GM23338 (cell line): ENCODE measurements around the gene POLR2H. TPM values are rescaled to one million over a fixed set of nuclear protein-coding genes. Genes with fewer than 3 reads are reported as not detected.

Experiments used
- ATAC-seq: fragments of 200-7000 bp; cut with Tn5 transposase; 3 replicates; pipeline ENCODE4 v1.9.1; 2020
- DNase-seq: peaks from one replicate; pipeline ENCODE4 v3.0.0-alpha.2; 2015; ENCODE audit warnings: low spot score
- H2AFZ ChIP-seq: fragments of 200-600 bp; sonication (generic); 2 replicates; pipeline ENCODE4 v1.8.0; 2016; ENCODE audit warnings: antibody characterized with exemption, mild to moderate bottlenecking, moderate library complexity
- H3F3A ChIP-seq: fragments of 200-600 bp; sonication (generic); replicated peaks from 2 replicates; pipeline ENCODE4 v1.8.0; 2017; ENCODE audit warnings: antibody characterized with exemption, mixed run types, low read depth
- H3K27ac ChIP-seq: fragments of 200-600 bp; sonication (generic); 2 replicates; pipeline ENCODE4 v1.6.1; 2016; ENCODE audit warnings: low read depth
- H3K27me3 ChIP-seq: fragments of 200-600 bp; sonication (generic); 2 replicates; pipeline ENCODE4 v1.8.0; 2016; ENCODE audit warnings: mild to moderate bottlenecking, mixed run types, moderate library complexity; ENCODE audit not compliant: insufficient read depth
- H3K36me3 ChIP-seq: fragments of 200-600 bp; sonication (generic); 2 replicates; pipeline ENCODE4 v1.8.0; 2016; ENCODE audit warnings: mild to moderate bottlenecking; ENCODE audit not compliant: insufficient read depth
- H3K4me1 ChIP-seq: fragments of 200-600 bp; sonication (generic); 2 replicates; pipeline ENCODE4 v1.8.0; 2016; ENCODE audit warnings: mild to moderate bottlenecking, moderate library complexity; ENCODE audit not compliant: insufficient read depth
- H3K4me2 ChIP-seq: fragments of 200-600 bp; sonication (generic); 2 replicates; pipeline ENCODE4 v1.7.1; 2017; ENCODE audit warnings: mixed run types
- H3K4me3 ChIP-seq: fragments of 200-600 bp; sonication (generic); 2 replicates; pipeline ENCODE4 v1.6.1; 2016; ENCODE audit warnings: mixed run types
- H3K79me2 ChIP-seq: fragments of 200-600 bp; sonication (generic); replicated peaks from 2 replicates; pipeline ENCODE4 v1.8.0; 2017; ENCODE audit warnings: mild to moderate bottlenecking; ENCODE audit not compliant: insufficient read depth
- H3K9me2 ChIP-seq: fragments of 200-600 bp; sonication (generic); 2 replicates; pipeline ENCODE4 v1.8.0; 2017; ENCODE audit not compliant: insufficient read depth
- H4K20me1 ChIP-seq: fragments of 200-600 bp; sonication (generic); replicated peaks from 2 replicates; pipeline ENCODE4 v1.8.0; 2017; ENCODE audit warnings: mild to moderate bottlenecking; ENCODE audit not compliant: insufficient read depth
- H3K27ac Mint-ChIP-seq: 2 replicates; pipeline ENCODE4 v1.8.0; 2020; ENCODE audit warnings: inconsistent platforms, mild to moderate bottlenecking, moderate library complexity, mixed read lengths
- H3K27me3 Mint-ChIP-seq: 3 replicates; pipeline ENCODE4 v1.8.0; 2022; ENCODE audit warnings: low read depth, mild to moderate bottlenecking, moderate library complexity, mixed read lengths, inconsistent platforms; ENCODE audit not compliant: insufficient read depth, poor library complexity
- H3K36me3 Mint-ChIP-seq: 3 replicates; pipeline ENCODE4 v1.8.0; 2021; ENCODE audit warnings: low read depth, mild to moderate bottlenecking, inconsistent platforms, moderate library complexity, mixed read lengths
- H3K4me1 Mint-ChIP-seq: 3 replicates; pipeline ENCODE4 v1.8.0; 2020; ENCODE audit warnings: mild to moderate bottlenecking, inconsistent platforms, mixed read lengths
- H3K4me3 Mint-ChIP-seq: 3 replicates; pipeline ENCODE4 v1.8.0; 2021; ENCODE audit warnings: moderate library complexity, mild to moderate bottlenecking, inconsistent platforms, mixed read lengths
- H3K9me3 Mint-ChIP-seq: 3 replicates; pipeline ENCODE4 v1.8.0; 2020; ENCODE audit warnings: moderate library complexity, mild to moderate bottlenecking, inconsistent platforms, mixed read lengths
- JUNB ChIP-seq: IDR thresholded peaks from one replicate; pipeline ENCODE4 v1.6.1; 2016; ENCODE audit warnings: antibody characterized with exemption; ENCODE audit not compliant: unreplicated experiment
- NANOG ChIP-seq: IDR thresholded peaks from 2 replicates; pipeline ENCODE4 v1.6.1; 2016; ENCODE audit warnings: antibody characterized with exemption, borderline replicate concordance
- polyA plus RNA-seq: library from polyadenylated mRNA; unstranded; fragments of >200 nt; fragmentation: Nextera tagmentation; extraction: Ambion mirVana; gene quantifications from 2 replicates; pipeline ENCODE4 v1.2.1, GENCODE V29; 2016
- total RNA-seq: library from RNA; depleted of rRNA; stranded (reverse); fragments of >200 nt; shearing (Covaris generic); gene quantifications from 2 replicates; pipeline ENCODE4 v1.2.3, GENCODE V29; 2014
- TF ChIP-seq, protein P1 (sequence below): fragments of 250-450 bp; sonication (Bioruptor Pico); IDR thresholded peaks from 2 replicates; pipeline ENCODE4 v1.5.0; 2020; ENCODE audit warnings: mild to moderate bottlenecking, moderate library complexity
- TF ChIP-seq, protein P2 (sequence below): IDR thresholded peaks from one replicate; pipeline ENCODE4 v1.6.1; 2018; ENCODE audit warnings: antibody characterized with exemption; ENCODE audit not compliant: unreplicated experiment

Gene POLR2H
- total and polyA plus RNA-seq, 2 experiments from 2014 or later: 190 to 199 TPM

DNA sequence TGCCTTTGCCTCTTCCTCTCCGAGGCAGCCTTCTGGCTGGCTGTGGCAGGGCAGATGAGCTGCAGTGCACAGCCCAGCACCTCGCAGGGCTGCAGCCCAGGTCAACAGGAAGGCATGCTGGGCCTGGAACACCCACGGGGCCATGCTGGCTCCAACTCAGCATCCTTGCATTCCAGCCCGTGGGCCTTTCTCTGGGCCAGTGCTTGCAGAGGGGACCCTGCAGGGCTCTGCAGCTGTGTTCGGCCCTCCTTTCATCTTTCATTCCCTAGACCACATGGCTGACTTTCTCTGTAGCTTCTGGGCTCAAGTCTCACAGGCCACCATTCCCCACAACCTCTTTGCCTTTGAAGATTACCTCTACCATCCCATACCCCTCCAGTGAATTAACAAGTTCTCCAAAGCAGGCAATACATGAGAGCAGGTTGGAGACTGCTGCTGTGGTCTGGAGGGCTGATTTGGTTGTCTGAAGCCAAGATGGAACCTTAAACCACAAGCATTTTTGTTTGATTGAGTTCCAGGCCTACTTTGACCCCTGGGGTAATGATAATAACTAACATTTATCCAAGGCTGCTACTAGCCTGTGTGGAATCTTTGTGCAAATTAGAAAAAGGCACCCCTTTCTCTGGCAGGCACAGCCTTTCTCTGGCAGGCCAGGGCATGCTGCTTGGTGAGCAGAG, 18.2 kb upstream of the POLR2H start:
- H3F3A ChIP-seq: 0 out of 2 replicates have a peak, but pooled peaks cover 4% of the 10 kb centered on the region

More for the DNA sequence above, 18.2 kb upstream of the POLR2H start:
- Histone ChIP-seq H3K27me3 (no peaks in the 10 kb centered on the region), H4K20me1 (peaks cover 10% of the 10 kb centered on the region), H3K4me3 (no peak overlapping the region), H3K79me2 (peaks cover 15% of the 10 kb centered on the region; the same call in 1 of the 2 replicates), H3K36me3 (no peaks in the 10 kb centered on the region), H3K27ac (no peak overlapping the region), H3K4me2 (no peak overlapping the region), H2AFZ (no peak overlapping the region), H3K9me2 (no peaks in the 10 kb centered on the region), H3K4me1 (peaks cover 12% of the 10 kb centered on the region; the same call in 1 of the 2 replicates)
- TF ChIP-seq NANOG: no peak
- no peak for TF ChIP-seq JUNB
- TF ChIP-seq, protein P1, sequence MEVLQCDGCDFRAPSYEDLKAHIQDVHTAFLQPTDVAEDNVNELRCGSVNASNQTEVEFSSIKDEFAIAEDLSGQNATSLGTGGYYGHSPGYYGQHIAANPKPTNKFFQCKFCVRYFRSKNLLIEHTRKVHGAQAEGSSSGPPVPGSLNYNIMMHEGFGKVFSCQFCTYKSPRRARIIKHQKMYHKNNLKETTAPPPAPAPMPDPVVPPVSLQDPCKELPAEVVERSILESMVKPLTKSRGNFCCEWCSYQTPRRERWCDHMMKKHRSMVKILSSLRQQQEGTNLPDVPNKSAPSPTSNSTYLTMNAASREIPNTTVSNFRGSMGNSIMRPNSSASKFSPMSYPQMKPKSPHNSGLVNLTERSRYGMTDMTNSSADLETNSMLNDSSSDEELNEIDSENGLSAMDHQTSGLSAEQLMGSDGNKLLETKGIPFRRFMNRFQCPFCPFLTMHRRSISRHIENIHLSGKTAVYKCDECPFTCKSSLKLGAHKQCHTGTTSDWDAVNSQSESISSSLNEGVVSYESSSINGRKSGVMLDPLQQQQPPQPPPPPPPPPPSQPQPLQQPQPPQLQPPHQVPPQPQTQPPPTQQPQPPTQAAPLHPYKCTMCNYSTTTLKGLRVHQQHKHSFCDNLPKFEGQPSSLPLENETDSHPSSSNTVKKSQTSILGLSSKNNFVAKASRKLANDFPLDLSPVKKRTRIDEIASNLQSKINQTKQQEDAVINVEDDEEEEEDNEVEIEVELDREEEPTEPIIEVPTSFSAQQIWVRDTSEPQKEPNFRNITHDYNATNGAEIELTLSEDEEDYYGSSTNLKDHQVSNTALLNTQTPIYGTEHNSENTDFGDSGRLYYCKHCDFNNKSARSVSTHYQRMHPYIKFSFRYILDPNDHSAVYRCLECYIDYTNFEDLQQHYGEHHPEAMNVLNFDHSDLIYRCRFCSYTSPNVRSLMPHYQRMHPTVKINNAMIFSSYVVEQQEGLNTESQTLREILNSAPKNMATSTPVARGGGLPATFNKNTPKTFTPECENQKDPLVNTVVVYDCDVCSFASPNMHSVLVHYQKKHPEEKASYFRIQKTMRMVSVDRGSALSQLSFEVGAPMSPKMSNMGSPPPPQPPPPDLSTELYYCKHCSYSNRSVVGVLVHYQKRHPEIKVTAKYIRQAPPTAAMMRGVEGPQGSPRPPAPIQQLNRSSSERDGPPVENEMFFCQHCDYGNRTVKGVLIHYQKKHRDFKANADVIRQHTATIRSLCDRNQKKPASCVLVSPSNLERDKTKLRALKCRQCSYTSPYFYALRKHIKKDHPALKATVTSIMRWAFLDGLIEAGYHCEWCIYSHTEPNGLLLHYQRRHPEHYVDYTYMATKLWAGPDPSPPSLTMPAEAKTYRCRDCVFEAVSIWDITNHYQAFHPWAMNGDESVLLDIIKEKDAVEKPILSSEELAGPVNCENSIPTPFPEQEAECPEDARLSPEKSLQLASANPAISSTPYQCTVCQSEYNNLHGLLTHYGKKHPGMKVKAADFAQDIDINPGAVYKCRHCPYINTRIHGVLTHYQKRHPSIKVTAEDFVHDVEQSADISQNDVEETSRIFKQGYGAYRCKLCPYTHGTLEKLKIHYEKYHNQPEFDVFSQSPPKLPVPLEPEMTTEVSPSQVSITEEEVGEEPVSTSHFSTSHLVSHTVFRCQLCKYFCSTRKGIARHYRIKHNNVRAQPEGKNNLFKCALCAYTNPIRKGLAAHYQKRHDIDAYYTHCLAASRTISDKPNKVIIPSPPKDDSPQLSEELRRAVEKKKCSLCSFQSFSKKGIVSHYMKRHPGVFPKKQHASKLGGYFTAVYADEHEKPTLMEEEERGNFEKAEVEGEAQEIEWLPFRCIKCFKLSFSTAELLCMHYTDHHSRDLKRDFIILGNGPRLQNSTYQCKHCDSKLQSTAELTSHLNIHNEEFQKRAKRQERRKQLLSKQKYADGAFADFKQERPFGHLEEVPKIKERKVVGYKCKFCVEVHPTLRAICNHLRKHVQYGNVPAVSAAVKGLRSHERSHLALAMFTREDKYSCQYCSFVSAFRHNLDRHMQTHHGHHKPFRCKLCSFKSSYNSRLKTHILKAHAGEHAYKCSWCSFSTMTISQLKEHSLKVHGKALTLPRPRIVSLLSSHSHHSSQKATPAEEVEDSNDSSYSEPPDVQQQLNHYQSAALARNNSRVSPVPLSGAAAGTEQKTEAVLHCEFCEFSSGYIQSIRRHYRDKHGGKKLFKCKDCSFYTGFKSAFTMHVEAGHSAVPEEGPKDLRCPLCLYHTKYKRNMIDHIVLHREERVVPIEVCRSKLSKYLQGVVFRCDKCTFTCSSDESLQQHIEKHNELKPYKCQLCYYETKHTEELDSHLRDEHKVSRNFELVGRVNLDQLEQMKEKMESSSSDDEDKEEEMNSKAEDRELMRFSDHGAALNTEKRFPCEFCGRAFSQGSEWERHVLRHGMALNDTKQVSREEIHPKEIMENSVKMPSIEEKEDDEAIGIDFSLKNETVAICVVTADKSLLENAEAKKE (CRISPR knock-in tag): no peak
- TF ChIP-seq, protein P2, sequence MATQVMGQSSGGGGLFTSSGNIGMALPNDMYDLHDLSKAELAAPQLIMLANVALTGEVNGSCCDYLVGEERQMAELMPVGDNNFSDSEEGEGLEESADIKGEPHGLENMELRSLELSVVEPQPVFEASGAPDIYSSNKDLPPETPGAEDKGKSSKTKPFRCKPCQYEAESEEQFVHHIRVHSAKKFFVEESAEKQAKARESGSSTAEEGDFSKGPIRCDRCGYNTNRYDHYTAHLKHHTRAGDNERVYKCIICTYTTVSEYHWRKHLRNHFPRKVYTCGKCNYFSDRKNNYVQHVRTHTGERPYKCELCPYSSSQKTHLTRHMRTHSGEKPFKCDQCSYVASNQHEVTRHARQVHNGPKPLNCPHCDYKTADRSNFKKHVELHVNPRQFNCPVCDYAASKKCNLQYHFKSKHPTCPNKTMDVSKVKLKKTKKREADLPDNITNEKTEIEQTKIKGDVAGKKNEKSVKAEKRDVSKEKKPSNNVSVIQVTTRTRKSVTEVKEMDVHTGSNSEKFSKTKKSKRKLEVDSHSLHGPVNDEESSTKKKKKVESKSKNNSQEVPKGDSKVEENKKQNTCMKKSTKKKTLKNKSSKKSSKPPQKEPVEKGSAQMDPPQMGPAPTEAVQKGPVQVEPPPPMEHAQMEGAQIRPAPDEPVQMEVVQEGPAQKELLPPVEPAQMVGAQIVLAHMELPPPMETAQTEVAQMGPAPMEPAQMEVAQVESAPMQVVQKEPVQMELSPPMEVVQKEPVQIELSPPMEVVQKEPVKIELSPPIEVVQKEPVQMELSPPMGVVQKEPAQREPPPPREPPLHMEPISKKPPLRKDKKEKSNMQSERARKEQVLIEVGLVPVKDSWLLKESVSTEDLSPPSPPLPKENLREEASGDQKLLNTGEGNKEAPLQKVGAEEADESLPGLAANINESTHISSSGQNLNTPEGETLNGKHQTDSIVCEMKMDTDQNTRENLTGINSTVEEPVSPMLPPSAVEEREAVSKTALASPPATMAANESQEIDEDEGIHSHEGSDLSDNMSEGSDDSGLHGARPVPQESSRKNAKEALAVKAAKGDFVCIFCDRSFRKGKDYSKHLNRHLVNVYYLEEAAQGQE: no peak
- Mint-ChIP-seq H3K27ac (peak overlapping the region; percentile 80; the same call in 1 of the 2 replicates), H3K36me3 (peaks cover 12% of the 10 kb centered on the region), H3K4me1 (peaks cover 29% of the 10 kb centered on the region), H3K9me3 (no peaks in the 10 kb centered on the region; the same call in 2 of the 3 replicates), H3K27me3 (peaks cover 20% of the 10 kb centered on the region), H3K4me3 (no peak overlapping the region)
- ATAC-seq (no peak), DNase-seq (no peak)
